Right ventricle myocardium inferior (tissue), 1 donor: ENCODE measurements around the gene TPSG1. TPM values are rescaled to one million over a fixed set of nuclear protein-coding genes. Genes with fewer than 3 reads are reported as not detected.
"Not testable (repeated sequence)": the region's sequence is repeated elsewhere in the genome, so short reads cannot be mapped to it uniquely, and the experiment has no call there.

Experiments used
- ATAC-seq: fragments of 200-7000 bp; cut with Tn5 transposase; one replicate; pipeline ENCODE4 v1.9.1; 2020; ENCODE audit warnings: mild to moderate bottlenecking, moderate library complexity
- DNase-seq: peaks from one replicate; pipeline ENCODE4 v3.0.0; 2021; ENCODE audit errors: missing footprints
- intact Hi-C: fragments of 100-400 bp; cut with DNase I; formaldehyde crosslinking; loops from one replicate; pipeline ENCODE4 v1.11.0; 2022
- long read RNA-seq: library from polyadenylated mRNA; unstranded; transcript quantifications from one replicate; pipeline ENCODE4 v2.0.0, GENCODE V29; 2021
- total RNA-seq: library from RNA; stranded (reverse); fragmentation: NEBNext Ultra II Directional; extraction: Animal tissue kit (Norgen Biotek cat#: 25700); gene quantifications from one replicate; pipeline ENCODE4 v1.2.1, GENCODE V29; 2021
- donor health status: DM: no; HTN: yes; CAD: no; lungs with severe emphysema.

TPSG1 gene
- total RNA-seq, result 0.30 TPM
- long read RNA-seq, result 0 reads

DNA sequence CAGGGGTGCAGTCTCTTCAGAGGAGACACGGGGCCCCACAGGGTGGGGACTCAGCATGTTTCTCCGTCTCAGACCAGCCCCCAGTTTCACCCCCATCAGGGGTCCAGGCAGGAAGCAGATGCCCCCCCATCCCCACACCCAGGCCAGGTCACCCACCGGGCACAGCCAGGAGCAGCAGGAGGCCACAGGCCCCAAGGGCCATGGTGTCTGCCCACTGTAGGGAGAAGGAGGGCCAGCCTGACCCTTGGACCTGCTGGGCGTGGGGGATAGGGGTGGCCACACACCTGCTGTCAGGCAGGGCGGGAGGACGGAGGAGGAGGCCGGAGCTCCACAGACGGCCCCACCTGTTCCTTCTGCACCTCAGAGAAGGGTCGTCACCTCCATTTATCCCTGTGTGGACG lies at the start of gene TPSG1:
Gene TPSG1 (minus strand): TSS at position 218 of the 401 bp plus-strand sequence. CDS start 16 bp downstream, at position 202.
- DNase-seq (no peak), ATAC-seq (no peak)
- intact Hi-C loops, result no loop called here

DNA sequence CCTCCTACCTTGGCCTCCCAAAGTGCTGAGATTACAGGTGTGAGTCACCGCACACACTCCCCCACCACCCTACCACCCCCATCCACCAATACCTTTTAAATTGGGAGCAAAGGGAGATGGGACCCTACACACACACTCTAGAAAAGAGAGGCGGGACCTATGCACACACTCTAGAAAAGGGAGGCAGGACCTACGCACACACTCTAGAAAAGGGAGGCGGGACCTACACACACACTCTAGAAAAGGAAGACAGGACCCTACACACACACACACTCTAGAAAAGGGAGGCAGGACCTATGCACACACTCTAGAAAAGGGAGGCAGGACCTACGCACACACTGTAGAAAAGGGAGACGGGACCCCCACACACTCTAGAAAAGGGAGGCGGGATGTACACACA lies 49.7 kb upstream of the TPSG1 start:
- ATAC-seq, result no peak
- no peak for DNase-seq
- intact Hi-C loops, result no loop called here

DNA sequence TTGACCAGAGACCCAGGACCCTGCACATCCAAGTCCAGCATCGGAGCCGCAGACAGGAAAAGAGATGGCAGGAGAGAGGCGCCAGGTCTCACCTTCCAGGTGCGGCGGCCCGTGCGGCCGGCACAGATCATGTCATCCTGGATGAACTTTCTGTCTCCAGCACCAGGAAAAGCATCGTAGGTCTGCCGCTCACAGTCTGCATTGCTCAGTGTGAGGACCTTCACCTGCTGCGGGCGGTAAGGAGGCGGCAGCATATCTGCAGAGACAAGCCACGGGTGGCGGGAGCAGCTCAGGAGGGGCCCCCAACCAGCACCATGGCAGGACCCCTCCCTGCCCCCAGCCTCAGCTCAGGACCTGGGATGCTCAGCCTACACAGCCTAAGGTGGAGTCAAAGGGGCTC lies 48.7 kb upstream of the TPSG1 start:
- DNase-seq (peak; percentile 44), ATAC-seq (no peak)
- intact Hi-C loops, result no loop called here

DNA sequence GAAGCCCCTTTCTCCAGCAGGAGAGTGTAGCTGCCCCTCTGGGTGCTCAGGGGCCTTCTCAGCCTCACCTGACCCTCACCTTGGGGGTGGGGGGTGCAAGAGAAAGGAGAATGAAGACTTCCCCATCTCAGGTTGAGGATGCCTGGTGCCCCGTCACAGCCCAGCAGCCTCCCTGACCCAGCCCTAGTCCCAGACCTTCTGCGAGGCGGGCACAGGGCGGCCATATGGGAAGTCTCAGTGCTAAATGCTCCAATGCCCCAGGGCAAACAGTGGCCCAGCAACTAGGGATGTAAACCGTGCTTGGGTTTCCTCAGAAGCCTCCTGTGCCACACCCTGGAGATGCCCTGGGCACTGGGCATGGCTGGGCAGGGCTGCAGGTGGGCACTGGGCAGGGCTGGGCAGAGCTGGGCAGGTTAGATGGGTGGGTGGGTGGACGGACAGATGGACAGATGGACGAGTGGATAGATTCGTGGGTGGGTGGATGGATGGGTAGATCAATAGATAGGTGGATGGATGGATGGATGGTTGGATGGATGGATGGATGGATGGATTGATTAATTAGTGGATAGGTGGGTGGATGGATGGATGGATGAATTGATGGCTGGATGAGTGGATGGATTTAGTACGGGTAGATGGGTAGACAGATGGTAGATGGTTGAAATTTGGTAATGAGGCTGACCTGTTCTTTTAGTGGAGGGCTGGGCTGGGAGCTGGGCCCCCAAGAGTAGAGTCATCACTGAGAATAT lies 47.6 kb upstream of the TPSG1 start:
- DNase-seq (peak; percentile 47), ATAC-seq (no peak)
- intact Hi-C loops, result no loop called here

DNA sequence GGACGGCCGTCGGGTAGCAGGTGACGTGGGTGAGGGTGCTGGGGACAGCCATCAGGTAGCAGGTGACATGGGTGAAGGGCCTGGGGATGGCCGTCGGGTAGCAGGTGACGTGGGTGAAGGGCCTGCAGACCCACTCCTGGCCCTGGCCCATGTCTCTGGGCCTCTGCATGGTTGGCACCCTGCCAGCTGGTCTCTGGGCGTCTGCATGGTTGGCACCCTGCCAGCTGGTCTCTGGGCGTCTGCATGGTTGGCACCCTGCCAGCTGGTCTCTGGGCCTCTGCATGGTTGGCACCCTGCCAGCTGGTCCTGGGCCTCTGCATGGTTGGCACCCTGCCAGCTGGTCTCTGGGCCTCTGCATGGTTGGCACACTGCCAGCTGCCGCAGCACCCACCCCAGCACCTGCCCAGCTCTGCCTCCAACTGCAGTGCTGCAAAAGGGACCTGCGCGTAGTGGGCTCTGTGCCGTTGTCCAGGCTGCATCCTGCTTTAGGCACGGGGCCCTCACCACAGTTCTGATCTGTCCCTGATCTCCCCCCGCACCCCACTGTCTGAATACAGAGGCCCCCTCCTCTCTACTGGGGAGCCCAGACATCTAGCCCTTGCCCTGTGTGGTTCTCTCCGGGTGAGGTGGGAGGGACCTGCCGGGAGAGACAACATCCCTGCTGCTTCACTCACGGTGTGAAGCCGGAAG lies 46.8 kb upstream of the TPSG1 start:
- intact Hi-C loops, ATAC-seq: not testable (repeated sequence)
- DNase-seq, result peak; percentile 49

DNA sequence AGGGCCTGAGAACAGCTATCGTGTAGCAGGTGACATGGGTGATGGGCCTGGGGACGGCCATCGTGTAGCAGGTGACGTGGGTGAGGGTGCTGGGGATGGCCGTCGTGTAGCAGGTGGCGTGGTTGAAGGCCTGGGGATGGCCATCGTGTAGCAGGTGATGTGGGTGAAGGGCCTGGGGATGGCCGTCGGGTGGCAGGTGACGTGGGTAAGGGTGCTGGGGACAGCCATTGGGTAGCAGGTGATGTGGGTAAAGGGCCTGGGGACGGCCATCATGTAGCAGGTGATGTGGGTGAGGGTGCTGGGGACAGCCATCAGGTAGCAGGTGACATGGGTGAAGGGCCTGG lies 46.3 kb upstream of the TPSG1 start:
- no peak for ATAC-seq
- intact Hi-C loops, result no loop called here

DNA sequence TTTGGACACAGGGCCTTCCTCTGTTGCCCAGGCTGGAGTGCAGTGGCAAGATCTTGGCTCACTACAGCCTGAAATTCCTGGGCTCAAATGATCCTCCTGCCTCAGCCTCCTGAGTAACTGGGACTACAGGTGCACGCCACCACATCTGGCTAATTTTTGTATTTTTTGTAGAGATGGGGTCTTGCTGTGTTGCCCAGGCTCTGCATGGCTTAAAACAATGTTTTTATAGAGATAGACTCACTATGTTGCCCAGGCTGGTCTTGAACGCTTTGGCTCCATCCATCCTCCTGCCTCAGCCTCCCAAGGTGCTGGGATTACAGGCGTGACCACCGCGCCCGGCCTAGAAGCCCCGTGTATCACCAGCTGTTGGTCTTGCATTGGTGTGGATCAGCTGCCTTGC lies 44.4 kb upstream of the TPSG1 start:
- DNase-seq, ATAC-seq, intact Hi-C loops: not testable (repeated sequence)

More for the DNA sequence above, 46.3 kb upstream of the TPSG1 start:
- DNase-seq, result no peak

DNA sequence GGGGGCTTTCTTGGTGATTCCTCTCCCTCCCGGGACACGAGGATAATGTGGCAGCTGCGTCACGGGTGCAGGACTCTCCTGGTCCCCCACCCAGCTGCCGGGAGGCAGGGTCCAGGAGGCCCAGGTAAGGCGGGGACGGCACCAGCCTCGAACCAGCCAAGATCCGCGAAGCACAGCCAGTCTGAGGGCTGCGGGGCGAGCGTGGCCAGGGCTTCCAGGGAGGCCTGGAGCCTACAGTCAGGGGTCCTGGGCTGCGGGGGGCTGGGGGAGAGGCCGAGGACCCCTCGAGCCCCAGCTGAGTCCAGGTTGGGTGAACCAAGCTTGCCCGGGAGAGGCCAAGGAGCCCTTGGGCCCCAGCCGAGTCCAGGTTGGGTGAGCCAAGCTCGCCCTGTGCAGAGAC lies 40.8 kb upstream of the TPSG1 start:
- intact Hi-C loops, result no loop called here
- no peak for ATAC-seq
- DNase-seq, result peak; percentile 23

DNA sequence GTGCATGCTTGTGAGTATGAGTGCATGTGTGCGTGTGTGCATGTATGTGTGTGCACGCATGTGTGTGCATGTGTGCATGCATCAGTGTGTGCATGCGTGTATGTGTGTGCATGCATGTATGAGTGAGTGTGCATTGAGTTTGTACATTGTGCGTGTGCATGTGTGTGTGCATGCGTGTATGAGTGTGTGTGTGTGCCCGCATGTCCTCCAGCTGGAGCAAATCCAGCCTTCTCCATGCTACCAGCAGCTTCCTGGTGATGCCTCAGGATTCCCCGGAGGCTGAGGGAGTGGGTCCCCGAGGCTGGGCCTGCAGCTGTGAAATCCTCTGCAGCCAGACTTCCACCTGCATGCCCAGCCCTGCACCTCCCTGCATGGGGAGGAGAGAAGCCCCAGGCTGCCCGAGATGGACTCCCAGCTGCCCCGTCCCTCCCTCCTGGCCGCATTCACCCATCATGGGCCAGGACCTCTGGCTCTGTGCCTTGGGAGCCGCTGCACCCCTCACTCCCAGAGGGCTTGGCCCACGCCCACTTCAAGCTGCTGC lies 40.1 kb upstream of the TPSG1 start:
- no peak for ATAC-seq
- intact Hi-C loops, result no loop called here
- peak; percentile 22 for DNase-seq

DNA sequence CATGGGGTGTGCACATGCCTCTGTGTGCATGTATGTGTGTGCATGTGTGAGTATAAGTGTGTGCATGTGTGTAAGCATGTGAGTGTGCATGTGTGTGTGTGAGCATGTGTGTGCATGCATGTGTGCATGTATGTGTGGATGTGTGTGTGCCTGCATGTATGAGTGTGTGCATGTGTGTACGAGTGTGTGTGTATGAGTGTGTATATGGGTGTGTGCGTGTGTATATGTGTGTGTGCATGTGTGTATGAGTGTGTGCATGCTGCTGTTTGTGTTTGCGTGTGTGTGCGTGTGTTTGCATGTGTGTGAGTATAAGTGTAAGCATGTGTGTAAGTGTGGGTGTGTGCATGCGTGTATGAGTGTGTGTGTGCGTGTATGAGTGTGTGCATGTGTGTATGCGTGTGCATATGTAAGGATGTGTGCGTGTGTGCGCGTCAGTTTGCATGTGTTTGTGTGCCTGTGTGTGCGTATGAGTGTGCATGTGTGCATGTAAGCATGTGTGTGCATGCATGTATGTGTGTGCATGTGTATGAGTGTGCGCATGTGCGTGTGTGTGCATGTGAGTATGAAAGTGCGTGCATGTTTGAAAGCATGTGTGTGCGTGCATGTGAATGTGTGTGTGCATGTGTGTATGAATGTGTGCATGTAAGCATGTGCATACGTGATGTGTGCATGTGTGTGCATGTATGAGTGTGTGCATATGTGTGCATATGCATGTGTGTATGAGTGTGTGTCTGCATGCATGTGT lies 39.4 kb upstream of the TPSG1 start:
- intact Hi-C loops, result no loop called here
- no peak for DNase-seq
- ATAC-seq, result no peak

DNA sequence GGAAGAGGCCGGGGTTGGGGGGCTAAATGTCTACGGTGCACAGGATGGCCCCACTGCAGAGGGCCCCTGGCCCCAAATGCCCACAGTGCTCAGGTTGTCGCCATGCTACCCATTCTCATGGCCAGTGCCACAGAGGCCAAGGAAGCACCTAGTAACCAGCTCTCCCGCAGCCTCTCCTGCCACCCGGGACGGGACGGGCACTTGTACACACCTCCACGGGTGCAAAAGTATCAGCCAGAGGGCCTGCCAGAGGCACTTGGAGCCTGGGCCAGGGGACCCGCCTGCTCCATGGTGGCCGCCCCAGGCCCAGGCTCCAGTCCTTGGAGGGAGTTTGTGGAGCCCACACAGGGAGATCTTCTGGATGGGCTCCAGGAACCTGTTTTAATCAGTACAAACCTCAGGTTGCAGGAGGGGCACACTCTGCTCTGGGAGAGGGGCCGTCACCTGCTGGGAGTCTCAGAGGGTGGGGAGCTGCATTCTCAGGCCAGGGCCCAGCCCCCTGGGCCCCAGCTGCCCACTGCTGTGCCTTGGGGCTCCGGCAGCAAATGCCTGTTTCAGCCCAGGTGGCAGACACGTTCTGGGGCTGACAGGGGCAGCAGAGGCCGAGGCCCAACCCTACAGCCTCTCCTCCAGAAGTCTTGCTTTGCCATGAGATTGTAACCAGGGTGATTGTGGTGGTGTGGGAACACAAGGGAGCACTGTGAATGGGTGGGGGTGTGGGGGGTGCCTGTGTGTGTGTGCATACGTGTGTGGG lies 38.7 kb upstream of the TPSG1 start:
- intact Hi-C loops, result no loop called here
- no peak for DNase-seq
- no peak for ATAC-seq

DNA sequence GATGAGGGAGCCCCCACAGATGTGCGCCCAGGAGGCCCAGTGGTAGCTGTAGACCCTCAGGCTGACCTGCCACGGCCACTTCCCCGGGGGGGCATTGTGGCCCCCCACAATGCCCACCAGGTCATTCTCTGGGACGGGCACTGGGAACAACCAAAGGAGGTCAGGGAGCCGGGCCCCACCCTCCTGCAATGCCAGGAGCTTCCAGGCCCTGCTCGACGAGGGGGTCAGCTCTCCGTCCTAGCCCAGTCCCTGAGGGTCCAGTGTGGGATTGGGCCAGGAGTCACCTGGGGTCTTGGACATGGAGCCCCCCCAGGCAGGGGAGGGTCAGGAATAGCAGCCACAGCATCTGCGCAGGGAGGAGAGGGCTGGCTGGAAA lies 37.8 kb upstream of the TPSG1 start:
- ATAC-seq, result no peak
- no peak for DNase-seq
- intact Hi-C loops, result no loop called here

DNA sequence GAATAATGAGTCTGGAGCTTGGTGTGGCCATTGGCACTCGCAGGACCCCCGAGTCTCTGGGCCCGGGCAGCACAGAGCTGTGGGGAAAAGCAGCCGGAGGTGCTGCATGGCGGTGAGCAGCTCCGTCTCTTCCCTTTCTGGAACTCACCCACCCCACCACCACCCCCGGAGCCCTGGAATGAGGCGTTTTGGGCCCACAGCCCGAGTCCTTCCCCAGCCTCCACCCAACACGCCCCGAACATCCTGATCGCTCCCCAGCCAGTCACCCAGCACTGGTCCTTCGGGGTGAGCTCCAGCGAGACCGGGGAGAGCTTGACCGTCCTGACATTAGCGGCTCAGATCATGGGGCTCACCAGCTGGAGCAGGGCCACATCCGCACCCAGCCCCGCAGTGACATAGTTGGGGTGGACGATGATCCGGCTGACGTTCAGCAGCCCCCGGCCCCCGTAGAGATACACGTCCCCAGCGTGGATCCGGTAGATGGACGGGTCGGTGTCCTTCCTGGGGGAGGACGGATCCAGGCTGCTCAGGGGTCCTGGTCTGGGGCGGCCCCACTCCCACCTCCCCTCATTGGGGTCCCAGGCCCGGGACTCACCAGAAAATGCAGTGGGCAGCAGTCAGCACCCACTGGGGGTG lies 37.3 kb upstream of the TPSG1 start:
- intact Hi-C loops, result no loop called here
- no peak for DNase-seq
- ATAC-seq, result no peak

DNA sequence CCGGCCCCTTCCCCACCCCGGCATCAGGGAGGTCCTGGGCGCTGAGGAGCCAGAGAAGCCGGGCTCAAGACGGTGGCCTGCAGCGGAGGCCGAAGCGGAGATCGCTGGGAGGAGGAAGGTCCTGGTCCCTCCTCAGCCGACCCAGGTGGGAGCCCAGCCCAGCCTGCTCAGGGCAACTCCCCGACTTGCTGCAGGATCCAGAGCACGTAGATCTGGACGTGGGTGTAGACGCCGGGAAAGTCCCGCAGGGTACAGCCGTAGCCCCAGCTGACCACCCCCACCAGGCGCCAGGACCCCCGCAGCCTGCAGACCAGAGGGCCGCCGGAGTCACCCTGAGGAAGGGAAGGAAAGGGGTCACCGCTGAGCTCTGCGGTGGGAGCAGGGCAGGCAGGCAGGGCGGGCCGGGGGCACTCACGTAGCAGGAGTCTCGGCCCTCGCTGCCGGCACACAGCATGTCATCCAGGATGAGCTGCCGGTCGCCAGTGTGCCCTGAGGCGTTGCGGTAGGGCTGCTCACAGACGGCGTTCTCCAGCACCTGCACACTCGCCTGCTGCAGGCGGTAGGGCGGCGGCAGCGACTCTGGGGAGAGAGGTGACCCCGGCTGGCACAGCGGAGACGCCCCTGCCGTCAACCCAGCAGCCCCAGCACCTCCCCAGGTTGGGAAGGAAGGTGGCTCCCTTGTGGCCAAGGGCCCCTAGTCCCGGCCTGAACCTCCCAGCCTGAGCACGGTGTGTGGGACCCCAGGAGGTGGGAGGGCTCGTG lies 36.2 kb upstream of the TPSG1 start:
- DNase-seq (no peak), ATAC-seq (no peak)
- intact Hi-C loops, result no loop called here

DNA sequence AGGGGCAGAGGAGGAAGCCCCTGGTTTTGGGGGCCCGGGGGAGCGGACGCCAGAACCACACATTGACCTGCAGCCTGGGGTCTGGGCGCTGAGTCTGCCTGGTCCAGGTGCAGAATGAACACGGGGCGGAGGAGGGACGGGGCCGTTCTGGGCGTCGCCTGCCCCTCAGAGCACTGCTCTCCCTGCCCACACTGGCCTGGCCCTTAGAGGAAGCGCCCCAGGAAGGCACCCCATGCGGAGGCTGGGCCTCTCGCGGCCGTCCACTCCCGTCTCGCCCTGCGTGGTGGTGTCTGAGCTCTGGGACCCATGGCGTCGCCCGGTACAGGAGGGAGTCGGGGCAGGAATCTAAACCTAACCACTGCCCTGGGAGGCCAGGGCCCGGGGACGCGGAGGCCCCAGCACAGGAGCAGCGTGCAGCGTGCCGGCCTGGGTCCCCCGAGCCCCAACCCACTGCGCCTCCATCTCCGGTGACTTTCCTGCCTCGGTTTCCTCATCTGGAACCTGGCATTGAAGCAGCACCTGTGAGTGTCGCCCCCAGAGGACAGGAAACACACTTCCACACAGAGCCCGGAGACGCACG lies 35.1 kb upstream of the TPSG1 start:
- DNase-seq (no peak), ATAC-seq (no peak)
- intact Hi-C loops, result no loop called here

DNA sequence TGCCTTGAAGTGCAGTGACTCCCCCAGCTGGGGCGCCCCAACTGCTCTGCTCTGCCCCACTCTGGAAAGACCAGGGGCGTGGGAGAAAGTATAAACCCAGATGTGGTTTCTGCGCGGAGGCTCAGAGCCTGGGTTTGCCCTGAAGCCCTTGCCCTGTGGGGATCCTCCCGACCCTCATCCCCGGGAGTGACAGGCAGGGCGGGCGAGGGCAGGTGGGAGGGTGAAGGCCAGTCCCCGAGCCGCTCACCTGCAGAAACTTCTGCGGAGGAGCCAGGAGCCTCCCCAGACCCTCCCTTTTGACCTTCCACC lies 34.6 kb upstream of the TPSG1 start:
- ATAC-seq (no peak), DNase-seq (no peak)
- intact Hi-C loops, result no loop called here

DNA sequence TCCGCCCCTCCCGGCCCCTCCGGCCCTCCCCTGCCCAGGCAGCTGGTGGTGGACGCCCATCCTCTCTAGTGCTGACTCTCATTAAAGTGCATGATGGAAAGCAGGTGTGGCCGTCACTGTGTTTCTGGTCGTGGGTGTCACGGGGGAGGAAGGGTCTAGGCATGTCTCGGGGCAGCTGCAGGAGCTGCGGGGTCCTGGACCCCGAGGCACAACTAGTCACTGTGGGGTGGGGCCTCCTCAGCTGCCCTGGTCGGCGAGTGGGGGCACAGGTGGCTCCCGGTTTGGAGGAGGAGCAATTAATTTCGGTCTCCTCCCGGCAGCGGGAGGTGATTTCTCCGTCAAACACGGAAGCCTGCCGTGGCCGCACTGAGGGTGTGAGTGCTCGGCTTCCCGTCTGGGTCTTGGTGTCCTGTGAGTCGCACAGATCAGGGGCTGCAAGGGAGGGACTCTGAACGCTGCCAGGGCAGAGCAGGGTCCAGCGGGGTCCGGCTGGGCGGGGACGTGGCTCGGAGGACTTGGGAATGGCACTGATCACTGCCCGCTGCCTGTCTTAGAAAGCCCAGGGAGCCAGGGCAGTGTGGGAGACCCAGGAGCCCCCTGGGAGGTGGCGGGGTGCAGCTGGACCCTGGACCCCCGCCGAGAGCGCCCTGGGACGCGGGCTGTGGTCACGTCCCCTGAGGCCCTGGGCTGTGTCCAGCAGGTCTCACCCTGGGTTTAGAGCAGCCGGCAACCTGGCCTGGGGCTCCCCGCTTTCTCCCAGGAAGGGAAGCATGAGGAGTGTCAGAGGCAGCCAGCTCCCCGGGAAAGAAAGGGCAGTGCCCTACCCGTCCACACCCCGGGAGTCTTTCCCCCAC lies 34.1 kb upstream of the TPSG1 start:
- ATAC-seq, result no peak
- no peak for DNase-seq
- intact Hi-C loops, result no loop called here
